Suprapubic skin (tissue), 4 donors: ENCODE results near the gene GABRD. TPM values are rescaled to one million over a fixed set of nuclear protein-coding genes. Genes with fewer than 3 reads are reported as not detected.

ENCODE experiments used
- DNase-seq, 2 donors: peaks; one replicate each; pipeline ENCODE4 v3.0.0-alpha.2; 2019; ENCODE audit warnings: low spot score in 2 of 2
- H3K27ac ChIP-seq: fragments of 200-600 bp; sonication (generic); one replicate; pipeline ENCODE4 v1.5.1; 2019
- H3K27me3 ChIP-seq: fragments of 200-600 bp; sonication (generic); one replicate; pipeline ENCODE4 v1.5.1; 2019
- H3K36me3 ChIP-seq: fragments of 200-600 bp; sonication (generic); one replicate; pipeline ENCODE4 v1.5.1; 2019
- H3K4me1 ChIP-seq: fragments of 200-600 bp; sonication (generic); one replicate; pipeline ENCODE4 v1.5.1; 2019
- H3K4me3 ChIP-seq: fragments of 200-600 bp; sonication (generic); one replicate; pipeline ENCODE4 v1.5.1; 2019; ENCODE audit warnings: mild to moderate bottlenecking
- H3K9me3 ChIP-seq: fragments of 200-600 bp; sonication (generic); one replicate; pipeline ENCODE4 v1.5.1; 2019
- CTCF ChIP-seq, 2 donors: fragments of 200-600 bp in 1 of 2; fragments of 450-650 bp in 1 of 2; sonication (generic) in 1 of 2; IDR thresholded peaks; one replicate each; pipeline ENCODE4 v1.5.1; 2016 to 2019; ENCODE audit warnings: antibody characterized with exemption in 2 of 2, mild to moderate bottlenecking in 1 of 2, moderate library complexity in 1 of 2
- EP300 ChIP-seq: sonication (generic); formaldehyde crosslinking; IDR thresholded peaks from one replicate; pipeline ENCODE4 v1.6.1; 2017; ENCODE audit warnings: antibody characterized with exemption
- POLR2A ChIP-seq, 2 donors: fragments of 450-650 bp; IDR thresholded peaks; one replicate each; pipeline ENCODE4 v1.6.1; 2017; ENCODE audit warnings: antibody characterized with exemption in 2 of 2, mild to moderate bottlenecking in 2 of 2, moderate library complexity in 2 of 2
- POLR2AphosphoS5 ChIP-seq, 3 donors: sonication (generic); formaldehyde crosslinking; IDR thresholded peaks; one replicate each; pipeline ENCODE4 v1.6.1; 2017; ENCODE audit warnings: antibody characterized with exemption in 3 of 3
- WGBS: methylation state at CpG from one replicate; pipeline ENCODE4 v1.1.5; 2018; 5-methylcytosine and 5-hydroxymethylcytosine counted together
- total RNA-seq, 4 donors: library from RNA; depleted of rRNA; stranded (reverse); fragments of >200 nt; gene quantifications; one replicate each; pipeline ENCODE4 v1.1.0, GENCODE V29; 2016

GABRD gene
- total RNA-seq, 4 donors from 2014 or later: 0.52 to 1.7 (median 1.2) TPM; not detected in 1

DNA sequence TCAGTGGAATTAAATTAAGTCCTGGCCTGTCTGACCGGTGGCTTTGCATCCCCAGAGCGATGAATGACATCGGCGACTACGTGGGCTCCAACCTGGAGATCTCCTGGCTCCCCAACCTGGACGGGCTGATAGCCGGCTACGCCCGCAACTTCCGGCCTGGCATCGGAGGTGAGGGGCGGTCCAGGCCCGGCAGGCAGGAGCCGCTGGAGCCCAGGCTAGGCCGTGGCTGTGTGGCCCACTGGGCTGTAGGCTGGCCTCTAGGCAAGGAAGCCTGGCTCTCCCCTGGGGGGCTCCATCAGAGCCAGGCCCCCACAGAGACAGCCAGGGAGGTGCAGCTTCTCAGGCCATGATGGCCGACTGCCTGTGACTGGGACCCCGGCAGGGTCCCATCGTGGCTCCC lies 5.7 kb downstream of the GABRD start:
- H3K9me3 ChIP-seq: no peaks in the 10 kb centered on the region
- TF ChIP-seq POLR2A (IDR thresholded peaks at IDR 0.05): no peak
- no peak for TF ChIP-seq EP300
- TF ChIP-seq CTCF (IDR thresholded peaks at IDR 0.05): no peak
- no peak for TF ChIP-seq POLR2AphosphoS5 (IDR thresholded peaks at IDR 0.05)
- H3K4me3 ChIP-seq: no peak overlapping the region
- H3K27me3 ChIP-seq: peaks cover 57% of the 10 kb centered on the region
- H3K36me3 ChIP-seq: no peaks in the 10 kb centered on the region
- WGBS: 80% methylated on average over 5 of the region's 18 CpGs
- peak in 1 of 2 donors; percentile 50 for DNase-seq
- peaks cover 5% of the 10 kb centered on the region for H3K4me1 ChIP-seq
- no peak overlapping the region for H3K27ac ChIP-seq

- Histone ChIP-seq H3K9me3 (no peaks in the 10 kb centered on the region), H3K36me3 (no peaks in the 10 kb centered on the region), H3K27me3 (peaks cover 57% of the 10 kb centered on the region), H3K4me1 (peaks cover 2% of the 10 kb centered on the region), H3K4me3 (no peak overlapping the region), H3K27ac (no peak overlapping the region)
- 78% methylated on average over 29 of the region's 39 CpGs for WGBS
- no peak for DNase-seq
- TF ChIP-seq EP300 (no peak), CTCF (IDR thresholded peaks at IDR 0.05) (no peak), POLR2AphosphoS5 (IDR thresholded peaks at IDR 0.05) (no peak), POLR2A (IDR thresholded peaks at IDR 0.05) (no peak)
Observed at GRCh38 chr1:2025491-2025981, 6.4 kb downstream of the GABRD start.

DNA sequence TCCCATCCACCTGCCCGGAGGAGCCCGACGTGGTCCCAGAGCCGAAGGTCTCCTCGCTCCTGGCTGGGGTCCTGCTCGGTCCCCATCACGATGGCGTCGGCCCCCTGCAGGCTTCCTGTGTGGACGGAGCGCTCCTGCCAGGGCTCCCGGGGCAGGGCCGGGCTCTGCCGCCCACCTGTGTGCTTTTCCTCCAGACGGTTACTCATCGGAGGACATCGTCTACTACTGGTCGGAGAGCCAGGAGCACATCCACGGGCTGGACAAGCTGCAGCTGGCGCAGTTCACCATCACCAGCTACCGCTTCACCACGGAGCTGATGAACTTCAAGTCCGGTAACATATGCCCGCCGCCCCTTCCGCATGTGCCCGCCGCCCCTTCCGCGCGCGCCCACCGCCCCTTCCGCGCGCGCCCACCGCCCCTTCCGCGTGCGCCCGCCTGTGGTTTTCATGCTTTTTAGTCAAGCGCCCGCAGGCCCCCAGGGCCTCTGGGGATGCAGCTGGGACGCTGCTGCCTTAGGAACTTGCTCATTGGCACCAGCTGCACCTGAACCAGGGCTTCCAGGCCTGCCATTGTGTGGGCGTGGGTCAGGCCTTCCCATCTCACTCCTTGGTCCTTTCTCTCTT lies 8.9 kb downstream of the GABRD start:
- no peaks in the 10 kb centered on the region for H3K9me3 ChIP-seq
- peaks cover 8% of the 10 kb centered on the region for H3K4me1 ChIP-seq
- no peak for DNase-seq
- no peak overlapping the region for H3K27ac ChIP-seq
- TF ChIP-seq POLR2A (IDR thresholded peaks at IDR 0.05) (no peak), CTCF (IDR thresholded peaks at IDR 0.05) (no peak), POLR2AphosphoS5 (IDR thresholded peaks at IDR 0.05) (no peak), EP300 (no peak)
- peaks cover 40% of the 10 kb centered on the region for H3K27me3 ChIP-seq
- H3K36me3 ChIP-seq: no peaks in the 10 kb centered on the region
- 88% methylated on average over 33 of the region's 46 CpGs for WGBS
- no peak overlapping the region for H3K4me3 ChIP-seq

DNA sequence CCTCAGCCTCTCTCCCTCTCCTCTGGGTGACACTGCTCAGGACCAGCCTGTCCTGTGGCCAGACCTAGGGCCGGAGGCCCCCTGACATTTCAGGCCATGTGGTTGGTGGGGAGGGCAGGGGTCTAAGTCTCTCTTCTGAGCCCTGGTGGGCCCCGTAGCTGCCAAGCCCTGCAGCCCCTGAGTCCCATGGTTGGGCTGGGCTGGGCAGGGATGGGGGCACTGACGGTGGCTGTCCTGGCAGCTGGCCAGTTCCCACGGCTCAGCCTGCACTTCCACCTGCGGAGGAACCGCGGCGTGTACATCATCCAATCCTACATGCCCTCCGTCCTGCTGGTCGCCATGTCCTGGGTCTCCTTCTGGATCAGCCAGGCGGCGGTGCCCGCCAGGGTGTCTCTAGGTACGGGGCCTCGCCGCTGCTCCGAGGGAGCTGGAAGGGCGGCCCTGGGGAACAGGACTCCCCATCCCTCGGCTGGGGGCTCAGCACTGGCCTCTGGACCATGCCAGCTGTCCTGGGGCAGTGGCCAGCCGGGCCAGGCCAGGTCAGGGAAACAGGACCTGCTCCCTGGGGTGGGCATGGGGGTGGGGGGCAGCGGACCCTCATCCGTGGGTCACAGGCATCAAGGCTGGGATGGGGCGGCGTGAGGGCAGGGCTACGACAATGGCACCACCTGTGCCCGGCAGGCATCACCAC lies 9.9 kb downstream of the GABRD start:
- H3K27ac ChIP-seq: no peak overlapping the region
- WGBS: no CpG with 5 or more reads among the region's 26 CpGs
- no peaks in the 10 kb centered on the region for H3K9me3 ChIP-seq
- H3K27me3 ChIP-seq: peaks cover 37% of the 10 kb centered on the region
- H3K4me3 ChIP-seq: no peak overlapping the region
- peaks cover 8% of the 10 kb centered on the region for H3K4me1 ChIP-seq
- no peaks in the 10 kb centered on the region for H3K36me3 ChIP-seq
- TF ChIP-seq POLR2AphosphoS5 (IDR thresholded peaks at IDR 0.05): no peak
- no peak for TF ChIP-seq CTCF (IDR thresholded peaks at IDR 0.05)
- no peak for TF ChIP-seq EP300
- TF ChIP-seq POLR2A (IDR thresholded peaks at IDR 0.05): no peak
- DNase-seq: no peak

- Histone ChIP-seq H3K36me3 (no peaks in the 10 kb centered on the region), H3K9me3 (no peaks in the 10 kb centered on the region), H3K4me3 (no peak overlapping the region), H3K27me3 (peaks cover 32% of the 10 kb centered on the region), H3K4me1 (peaks cover 8% of the 10 kb centered on the region), H3K27ac (no peak overlapping the region)
- DNase-seq: no peak
- 90% methylated on average over 8 of the region's 15 CpGs for WGBS
- TF ChIP-seq CTCF (IDR thresholded peaks at IDR 0.05): no peak
- TF ChIP-seq EP300: no peak
- no peak for TF ChIP-seq POLR2A (IDR thresholded peaks at IDR 0.05)
- no peak for TF ChIP-seq POLR2AphosphoS5 (IDR thresholded peaks at IDR 0.05)
Observed at GRCh38 chr1:2029561-2029960, 10.4 kb downstream of the GABRD start.
